GM23338 (cell line): ENCODE data around the gene GRSF1. TPM values are rescaled to one million over a fixed set of nuclear protein-coding genes. Genes with fewer than 3 reads are reported as not detected.

ENCODE experiments used
- CREB1 ChIP-seq: fragments of 250-450 bp; sonication (Bioruptor Pico); IDR thresholded peaks from 2 replicates; pipeline ENCODE4 v1.5.0; 2020; ENCODE audit warnings: low read depth, mild to moderate bottlenecking, moderate library complexity
- CTCF ChIP-seq, 2 experiments: fragments of 200-600 bp in 1 of 2; sonication (generic) in 1 of 2; conservative IDR thresholded peaks; 2 replicates each; pipeline versions ENCODE4 v1.5.1 to v1.6.1; 2016 to 2017; ENCODE audit warnings: antibody characterized with exemption in 2 of 2, low read depth in 2 of 2, mild to moderate bottlenecking in 2 of 2, moderate library complexity in 1 of 2
- ETS1 ChIP-seq: IDR thresholded peaks from 2 replicates; pipeline ENCODE4 v1.6.1; 2016; ENCODE audit warnings: antibody characterized with exemption
- EZH2 ChIP-seq: fragments of 200-600 bp; sonication (generic); IDR thresholded peaks from one replicate; pipeline ENCODE4 v1.8.0; 2017; ENCODE audit warnings: antibody characterized with exemption, mild to moderate bottlenecking, low read depth; ENCODE audit not compliant: unreplicated experiment
- EZH2phosphoT487 ChIP-seq: fragments of 200-600 bp; sonication (generic); IDR thresholded peaks from one replicate; pipeline ENCODE4 v1.8.1; 2018; ENCODE audit warnings: antibody characterized with exemption; ENCODE audit not compliant: unreplicated experiment
- JUNB ChIP-seq: IDR thresholded peaks from one replicate; pipeline ENCODE4 v1.6.1; 2016; ENCODE audit warnings: antibody characterized with exemption; ENCODE audit not compliant: unreplicated experiment
- NANOG ChIP-seq: IDR thresholded peaks from 2 replicates; pipeline ENCODE4 v1.6.1; 2016; ENCODE audit warnings: antibody characterized with exemption, borderline replicate concordance
- POLR2AphosphoS5 ChIP-seq: IDR thresholded peaks from 2 replicates; pipeline ENCODE4 v1.6.1; 2016; ENCODE audit warnings: antibody characterized with exemption, low read depth
- STAT1 ChIP-seq: IDR thresholded peaks from one replicate; pipeline ENCODE4 v1.6.1; 2016; ENCODE audit warnings: antibody characterized with exemption; ENCODE audit not compliant: unreplicated experiment
- ZNF114 ChIP-seq: fragments of 250-450 bp; sonication (Bioruptor Pico); IDR thresholded peaks from 2 replicates; pipeline ENCODE4 v1.5.0; 2020; ENCODE audit warnings: mild to moderate bottlenecking, moderate library complexity
- ZNF331 ChIP-seq: fragments of 250-450 bp; sonication (Bioruptor Pico); IDR thresholded peaks from 2 replicates; pipeline ENCODE4 v1.5.0; 2020; ENCODE audit warnings: low read depth, mild to moderate bottlenecking, moderate library complexity
- ZNF462 ChIP-seq: fragments of 250-450 bp; sonication (Bioruptor Pico); IDR thresholded peaks from 2 replicates; pipeline ENCODE4 v1.5.0; 2020; ENCODE audit warnings: mild to moderate bottlenecking, moderate library complexity
- polyA plus RNA-seq: library from polyadenylated mRNA; unstranded; fragments of >200 nt; fragmentation: Nextera tagmentation; extraction: Ambion mirVana; gene quantifications from 2 replicates; pipeline ENCODE4 v1.2.1, GENCODE V29; 2016
- total RNA-seq: library from RNA; depleted of rRNA; stranded (reverse); fragments of >200 nt; shearing (Covaris generic); gene quantifications from 2 replicates; pipeline ENCODE4 v1.2.3, GENCODE V29; 2014

GRSF1 gene
- total and polyA plus RNA-seq, 2 experiments from 2014 or later = 77.3 to 108 TPM

- no peak for TF ChIP-seq ZNF462 (CRISPR knock-in tag)
- no peak for TF ChIP-seq ZNF114 (CRISPR knock-in tag)
- TF ChIP-seq ETS1 = no peak
- TF ChIP-seq CREB1 (CRISPR knock-in tag) = no peak
- no peak for TF ChIP-seq CTCF (conservative IDR thresholded peaks at IDR 0.05; ENCODE audit: low read depth in 2 of 2)
- no peak for TF ChIP-seq JUNB
- no peak for TF ChIP-seq EZH2
- no peak for TF ChIP-seq NANOG
- no peak for TF ChIP-seq STAT1
- no peak for TF ChIP-seq EZH2phosphoT487
- TF ChIP-seq ZNF331 (CRISPR knock-in tag) = no peak
- no peak for TF ChIP-seq POLR2AphosphoS5
Observed at GRCh38 chr4:70838204-70838603, 1.5 kb downstream of the GRSF1 start (continued).
